Neuronal stem cell (in vitro differentiated cells): Measurements from ENCODE around the gene CHST8.

Source experiments
- DNase-seq: peaks from one replicate; pipeline ENCODE4 v3.0.0-alpha.2; 2013; ENCODE audit warnings: low spot score
- H2AFZ ChIP-seq: one replicate; pipeline ENCODE4 v1.6.1; 2013; ENCODE audit warnings: mild to moderate bottlenecking, low read length, inconsistent platforms
- H2AK5ac ChIP-seq: 2 replicates; pipeline ENCODE4 v1.6.1; 2013; ENCODE audit warnings: low read depth, mild to moderate bottlenecking, inconsistent platforms, low read length, moderate library complexity, mixed read lengths
- H2BK120ac ChIP-seq: 2 replicates; pipeline ENCODE4 v1.6.1; 2013; ENCODE audit warnings: low read depth, mild to moderate bottlenecking, inconsistent platforms, low read length, moderate library complexity, mixed read lengths
- H2BK12ac ChIP-seq: one replicate; pipeline ENCODE4 v1.6.1; 2013; ENCODE audit warnings: low read length, inconsistent platforms
- H2BK15ac ChIP-seq: 2 replicates; pipeline ENCODE4 v1.6.1; 2013; ENCODE audit warnings: mild to moderate bottlenecking, low read length, inconsistent platforms, mixed read lengths
- H2BK5ac ChIP-seq: one replicate; pipeline ENCODE4 v1.6.1; 2013; ENCODE audit warnings: inconsistent platforms, mild to moderate bottlenecking, low read length, moderate library complexity
- H3K14ac ChIP-seq: one replicate; pipeline ENCODE4 v1.6.1; 2013; ENCODE audit warnings: low read length, inconsistent platforms
- H3K18ac ChIP-seq: 2 replicates; pipeline ENCODE4 v1.6.1; 2013; ENCODE audit warnings: low read length, inconsistent platforms
- H3K23ac ChIP-seq: 2 replicates; pipeline ENCODE4 v1.6.1; 2013; ENCODE audit warnings: low read depth, mild to moderate bottlenecking, mixed read lengths, low read length, inconsistent platforms; ENCODE audit not compliant: poor library complexity
- H3K27ac ChIP-seq: replicated peaks from 3 replicates; pipeline ENCODE4 v1.5.1; 2013; ENCODE audit warnings: low read length, inconsistent platforms
- H3K27me3 ChIP-seq, 3 experiments: 2 replicates each; pipeline ENCODE4 v1.6.1; 2013; ENCODE audit warnings: low read length in 3 of 3, mild to moderate bottlenecking in 2 of 3, inconsistent platforms in 1 of 3, low read depth in 1 of 3, mixed read lengths in 1 of 3, moderate library complexity in 1 of 3; ENCODE audit not compliant: control insufficient read depth in 3 of 3, insufficient read depth in 3 of 3
- H3K36me3 ChIP-seq, 2 donors: replicated peaks in 1 of 2; 2 replicates each; pipeline ENCODE4 v1.6.1; 2013; ENCODE audit warnings: low read length in 2 of 2; ENCODE audit not compliant: control insufficient read depth in 2 of 2, insufficient read depth in 2 of 2
- H3K4ac ChIP-seq: 2 replicates; pipeline ENCODE4 v1.6.1; 2013; ENCODE audit warnings: inconsistent platforms, mild to moderate bottlenecking, low read length, moderate library complexity
- H3K4me1 ChIP-seq, 2 donors: 1 replicate in 1 of 2; 2 replicates in 1 of 2; pipeline ENCODE4 v1.6.1; 2013; ENCODE audit warnings: low read length in 2 of 2, low read depth in 1 of 2; ENCODE audit not compliant: control insufficient read depth in 2 of 2, insufficient read depth in 1 of 2
- H3K4me2 ChIP-seq: one replicate; pipeline ENCODE4 v1.6.1; 2013; ENCODE audit warnings: mild to moderate bottlenecking, low read length, inconsistent platforms; ENCODE audit not compliant: insufficient read depth, poor library complexity, severe bottlenecking
- H3K4me3 ChIP-seq, 2 donors: 2 replicates each; pipeline ENCODE4 v1.5.1; 2013; ENCODE audit warnings: low read length in 2 of 2, mild to moderate bottlenecking in 2 of 2, inconsistent platforms in 1 of 2, moderate library complexity in 1 of 2
- H3K79me1 ChIP-seq: one replicate; pipeline ENCODE4 v1.6.1; 2013; ENCODE audit warnings: low read depth, mild to moderate bottlenecking, inconsistent platforms, low read length, moderate library complexity
- H3K9ac ChIP-seq: one replicate; pipeline ENCODE4 v1.6.1; 2013; ENCODE audit warnings: mild to moderate bottlenecking, low read depth, low read length, inconsistent platforms; ENCODE audit not compliant: poor library complexity
- H3K9me3 ChIP-seq, 2 donors: replicated peaks in 1 of 2; 2 replicates each; pipeline versions ENCODE3 to v1.6.1; 2013; ENCODE audit warnings: low read length in 2 of 2, mild to moderate bottlenecking in 2 of 2, inconsistent platforms in 1 of 2, low read depth in 1 of 2, mixed read lengths in 1 of 2, moderate library complexity in 1 of 2; ENCODE audit not compliant: control insufficient read depth in 2 of 2, insufficient read depth in 1 of 2
- H4K8ac ChIP-seq: one replicate; pipeline ENCODE4 v1.6.1; 2013; ENCODE audit warnings: low read depth, mild to moderate bottlenecking, inconsistent platforms, low read length, moderate library complexity
- H4K91ac ChIP-seq: one replicate; pipeline ENCODE4 v1.6.1; 2013; ENCODE audit warnings: low read length, low read depth, mild to moderate bottlenecking, inconsistent platforms; ENCODE audit not compliant: poor library complexity
- WGBS, 2 donors: extraction: QIAGEN DNeasy Blood & Tissue Kit; methylation state at CpG; one replicate each; pipeline ENCODE4 v1.1.7; 2013; ENCODE audit warnings: missing lambda C conversion rate in 2 of 2, mixed read lengths in 1 of 2; ENCODE audit not compliant: insufficient read length in 2 of 2, insufficient replicate concordance in 1 of 2; ENCODE audit errors: extremely low coverage in 2 of 2; 5-methylcytosine and 5-hydroxymethylcytosine counted together

The CHST8 gene

DNA sequence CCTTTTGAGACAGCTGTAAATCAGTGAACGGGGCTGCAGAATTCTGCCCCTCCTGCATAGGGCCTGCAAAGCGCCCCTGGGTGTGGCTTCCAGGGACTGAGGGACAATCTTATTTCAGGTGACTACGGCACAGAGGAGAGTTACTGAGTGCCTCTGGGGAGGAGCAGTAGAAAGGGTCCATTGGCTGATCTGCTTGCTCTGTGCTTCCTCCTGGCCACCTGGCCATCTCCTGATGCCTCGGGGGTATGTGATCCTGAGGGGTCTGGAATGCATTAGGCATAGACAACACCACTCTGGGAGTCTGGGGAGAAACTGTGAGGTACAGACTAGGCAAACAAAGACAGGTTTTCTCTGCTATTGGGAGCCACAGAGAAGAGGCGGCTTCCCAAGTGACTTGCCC, 177.7 kb downstream of the CHST8 start:
- Histone ChIP-seq H3K27ac (no peak overlapping the region), H3K4me3 (no peak overlapping the region), H3K9me3 (peaks cover 0 to 2% of the 10 kb centered on the region in 2 donors)

DNA sequence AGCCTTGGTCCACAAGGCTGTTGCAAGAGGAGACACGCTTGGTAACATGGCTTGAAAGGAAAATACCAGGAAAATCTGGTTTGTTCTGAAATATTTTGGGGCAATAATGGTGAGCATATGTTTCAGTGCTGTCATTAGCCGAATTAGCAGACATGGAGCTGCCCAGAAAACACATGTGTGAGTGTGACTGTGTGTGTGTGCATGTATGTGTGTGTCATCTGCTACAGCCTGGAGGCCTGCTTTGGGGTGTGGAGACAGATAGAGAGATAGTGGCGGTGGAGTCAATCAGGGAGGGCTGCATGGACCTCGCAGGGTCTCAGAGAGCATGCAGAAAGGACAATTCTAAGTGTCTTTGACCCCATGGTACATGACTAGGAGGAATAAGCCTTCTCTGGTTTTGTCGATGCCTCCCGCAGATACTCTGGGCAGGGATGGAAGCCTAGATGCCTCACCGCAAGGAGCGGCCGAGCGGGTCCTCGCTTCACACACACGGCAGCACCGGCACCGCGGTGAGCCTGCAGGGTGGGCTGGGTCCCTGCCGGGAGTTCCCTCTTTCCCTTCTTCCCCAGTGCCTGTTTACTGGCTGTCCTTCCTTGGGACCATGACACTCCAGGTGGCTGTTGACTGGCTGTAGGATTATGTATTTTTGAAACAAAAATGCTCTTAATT, 178.4 kb downstream of the CHST8 start:
- Histone ChIP-seq H3K79me1 (peaks cover 9% of the 10 kb centered on the region), H2BK15ac (no peak overlapping the region), H3K36me3 (peaks cover 35 to 67% of the 10 kb centered on the region in 2 donors), H3K9ac (no peak overlapping the region), H3K4me1 (peaks cover 5 to 8% of the 10 kb centered on the region in 2 donors), H3K23ac (no peak overlapping the region), H2AFZ (no peak overlapping the region), H3K9me3 (peaks cover 0 to 2% of the 10 kb centered on the region in 2 donors), H3K4ac (no peak overlapping the region), H3K18ac (no peak overlapping the region), H3K27ac (no peak overlapping the region), H3K14ac (no peak overlapping the region), H2BK120ac (no peak overlapping the region), H2BK12ac (no peak overlapping the region), H3K4me3 (no peak overlapping the region), H2AK5ac (no peak overlapping the region), H4K8ac (no peak overlapping the region), H4K91ac (no peak overlapping the region), H3K4me2 (no peak overlapping the region), H2BK5ac (no peak overlapping the region), H3K27me3 (no peaks in the 10 kb centered on the region)
- no peak for DNase-seq
- no CpG with 5 or more reads among the region's 16 CpGs for WGBS, 2 donors

More for the DNA sequence above, 177.7 kb downstream of the CHST8 start:
- Histone ChIP-seq H2BK5ac (no peak overlapping the region), H4K91ac (no peak overlapping the region), H3K18ac (no peak overlapping the region), H2BK120ac (no peak overlapping the region), H3K4ac (no peak overlapping the region), H3K23ac (no peak overlapping the region), H3K9ac (no peak overlapping the region), H2AFZ (no peak overlapping the region), H3K27me3 (no peaks in the 10 kb centered on the region), H2BK12ac (no peak overlapping the region), H3K4me1 (peaks cover 8 to 10% of the 10 kb centered on the region in 2 donors), H3K36me3 (peaks cover 30 to 60% of the 10 kb centered on the region in 2 donors), H4K8ac (no peak overlapping the region), H2AK5ac (no peak overlapping the region), H3K79me1 (peaks cover 6% of the 10 kb centered on the region), H3K4me2 (no peak overlapping the region), H3K14ac (no peak overlapping the region), H2BK15ac (no peak overlapping the region)
- no peak for DNase-seq
- no CpG with 5 or more reads among the region's 5 CpGs for WGBS, 2 donors

DNA sequence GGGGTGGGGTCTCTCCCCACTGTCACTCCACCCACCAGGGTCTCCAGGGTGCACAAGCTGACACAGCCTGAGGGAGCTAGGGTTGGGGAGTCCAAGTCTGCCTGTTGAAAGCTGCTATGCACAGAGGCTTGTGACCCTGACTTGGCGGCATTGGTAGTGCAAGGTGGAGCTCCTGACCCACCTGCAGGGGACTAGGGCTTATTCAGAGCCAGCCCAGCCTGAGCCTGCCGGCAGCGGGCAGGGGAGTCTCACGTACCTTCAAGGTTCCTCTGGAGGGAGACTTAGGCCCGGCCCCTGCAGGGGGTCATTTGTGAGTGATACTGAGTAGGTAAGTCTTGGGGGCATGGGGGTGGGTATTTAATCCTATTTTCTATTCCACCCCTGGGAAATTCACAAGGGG, 179.7 kb downstream of the CHST8 start:
- H2AK5ac ChIP-seq = no peak overlapping the region
- peak overlapping the region; percentile 11 for H3K23ac ChIP-seq
- no peak overlapping the region for H3K27ac ChIP-seq
- H3K9ac ChIP-seq = no peak overlapping the region
- H2BK15ac ChIP-seq = no peak overlapping the region
- H2BK5ac ChIP-seq = peak overlapping the region; percentile 35
- no peak overlapping the region for H3K4ac ChIP-seq
- H3K27me3 ChIP-seq = no peaks in the 10 kb centered on the region
- peaks cover 7 to 8% of the 10 kb centered on the region in 2 donors for H3K4me1 ChIP-seq
- WGBS, 2 donors = no CpG with 5 or more reads among the region's 5 CpGs
- no peak overlapping the region for H3K4me3 ChIP-seq
- no peak overlapping the region for H4K91ac ChIP-seq
- peaks cover 0 to 3% of the 10 kb centered on the region in 2 donors for H3K9me3 ChIP-seq
- H3K14ac ChIP-seq = no peak overlapping the region
- no peak overlapping the region for H2BK12ac ChIP-seq
- no peak overlapping the region for H3K18ac ChIP-seq
- peaks cover 46 to 79% of the 10 kb centered on the region in 2 donors for H3K36me3 ChIP-seq
- no peak overlapping the region for H3K4me2 ChIP-seq
- H2AFZ ChIP-seq = no peak overlapping the region
- peaks cover 18% of the 10 kb centered on the region for H3K79me1 ChIP-seq
- DNase-seq = no peak
- H2BK120ac ChIP-seq = no peak overlapping the region
- H4K8ac ChIP-seq = no peak overlapping the region

DNA sequence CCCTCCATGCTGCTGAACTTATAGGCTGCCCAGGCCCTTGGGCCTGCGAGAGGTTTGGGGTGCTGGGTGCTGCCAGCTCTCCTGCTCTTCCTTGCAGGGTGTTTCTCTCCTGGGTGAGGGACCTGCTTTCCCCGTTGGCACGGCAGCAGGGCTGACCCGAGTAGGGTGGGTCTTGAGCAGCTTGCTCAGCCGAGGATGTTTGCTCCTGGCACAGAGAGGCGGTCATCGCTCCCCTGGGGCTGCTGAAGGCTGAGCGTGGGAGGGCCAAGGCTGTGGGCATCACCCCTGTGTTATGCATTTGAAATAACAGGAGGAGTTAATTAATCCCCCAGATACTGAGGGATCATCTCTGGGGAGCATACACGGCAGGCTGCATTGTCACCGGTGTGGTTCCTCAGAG, 180.2 kb downstream of the CHST8 start:
- Histone ChIP-seq H4K8ac (no peak overlapping the region), H3K18ac (no peak overlapping the region), H3K36me3 (peaks cover 49 to 85% of the 10 kb centered on the region in 2 donors), H3K4me1 (peaks cover 7 to 8% of the 10 kb centered on the region in 2 donors), H4K91ac (no peak overlapping the region), H3K4me3 (no peak overlapping the region), H3K14ac (peak overlapping the region; percentile 63), H3K27ac (no peak overlapping the region), H2BK120ac (no peak overlapping the region), H3K4ac (no peak overlapping the region), H2AK5ac (no peak overlapping the region), H3K9me3 (peaks cover 0 to 3% of the 10 kb centered on the region in 2 donors), H2BK12ac (no peak overlapping the region), H3K79me1 (peaks cover 19% of the 10 kb centered on the region), H2BK15ac (no peak overlapping the region), H3K9ac (no peak overlapping the region), H3K4me2 (no peak overlapping the region), H3K23ac (peak overlapping the region; percentile 11), H3K27me3 (no peaks in the 10 kb centered on the region), H2BK5ac (peak overlapping the region; percentile 35), H2AFZ (no peak overlapping the region)
- no CpG with 5 or more reads among the region's 10 CpGs for WGBS, 2 donors
- DNase-seq = no peak
